Measurements from ENCODE around the gene GORASP2.
"Not testable (repeated sequence)": the region's sequence is repeated elsewhere in the genome, so short reads cannot be mapped to it uniquely, and the experiment has no call there.

GORASP2 gene

DNA sequence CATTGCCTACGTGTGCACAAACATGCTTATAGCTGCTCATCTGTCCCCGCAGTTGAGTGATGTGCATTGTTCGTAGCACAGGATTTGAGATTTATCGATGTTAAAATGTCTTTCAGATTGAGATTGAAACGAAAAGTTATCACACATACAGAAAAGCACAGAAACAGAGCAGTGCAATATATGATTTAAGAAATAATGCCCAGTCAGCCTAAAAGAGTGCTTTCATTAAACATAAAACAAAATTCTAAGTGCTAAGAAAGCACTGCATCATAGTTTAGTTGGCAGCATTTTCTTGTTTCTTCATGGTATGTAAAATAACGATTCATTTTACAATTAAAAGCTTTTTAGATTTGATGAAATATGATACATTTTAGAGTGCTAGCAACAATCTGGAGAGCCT is 31.9 kb upstream of the GORASP2 start:
- TF ChIP-seq, protein P1, sequence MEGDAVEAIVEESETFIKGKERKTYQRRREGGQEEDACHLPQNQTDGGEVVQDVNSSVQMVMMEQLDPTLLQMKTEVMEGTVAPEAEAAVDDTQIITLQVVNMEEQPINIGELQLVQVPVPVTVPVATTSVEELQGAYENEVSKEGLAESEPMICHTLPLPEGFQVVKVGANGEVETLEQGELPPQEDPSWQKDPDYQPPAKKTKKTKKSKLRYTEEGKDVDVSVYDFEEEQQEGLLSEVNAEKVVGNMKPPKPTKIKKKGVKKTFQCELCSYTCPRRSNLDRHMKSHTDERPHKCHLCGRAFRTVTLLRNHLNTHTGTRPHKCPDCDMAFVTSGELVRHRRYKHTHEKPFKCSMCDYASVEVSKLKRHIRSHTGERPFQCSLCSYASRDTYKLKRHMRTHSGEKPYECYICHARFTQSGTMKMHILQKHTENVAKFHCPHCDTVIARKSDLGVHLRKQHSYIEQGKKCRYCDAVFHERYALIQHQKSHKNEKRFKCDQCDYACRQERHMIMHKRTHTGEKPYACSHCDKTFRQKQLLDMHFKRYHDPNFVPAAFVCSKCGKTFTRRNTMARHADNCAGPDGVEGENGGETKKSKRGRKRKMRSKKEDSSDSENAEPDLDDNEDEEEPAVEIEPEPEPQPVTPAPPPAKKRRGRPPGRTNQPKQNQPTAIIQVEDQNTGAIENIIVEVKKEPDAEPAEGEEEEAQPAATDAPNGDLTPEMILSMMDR (IDR thresholded peaks at IDR 0.05; ENCODE audit: low read depth, low read length) = no peak
- TF ChIP-seq, protein P2, sequence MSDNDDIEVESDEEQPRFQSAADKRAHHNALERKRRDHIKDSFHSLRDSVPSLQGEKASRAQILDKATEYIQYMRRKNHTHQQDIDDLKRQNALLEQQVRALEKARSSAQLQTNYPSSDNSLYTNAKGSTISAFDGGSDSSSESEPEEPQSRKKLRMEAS (IDR thresholded peaks at IDR 0.05; ENCODE audit: low read depth, low read length) = no peak
- no peak for TF ChIP-seq MYC (IDR thresholded peaks at IDR 0.05; ENCODE audit: low read depth, low read length)
- TF ChIP-seq POLR2A (IDR thresholded peaks at IDR 0.05; ENCODE audit: extremely low read depth, insufficient read length) = no peak
- DNase-seq (ENCODE audit: low read depth) = no peak
- no peak overlapping the region for H3K4me3 ChIP-seq (ENCODE audit: low read depth, low read length)

DNA sequence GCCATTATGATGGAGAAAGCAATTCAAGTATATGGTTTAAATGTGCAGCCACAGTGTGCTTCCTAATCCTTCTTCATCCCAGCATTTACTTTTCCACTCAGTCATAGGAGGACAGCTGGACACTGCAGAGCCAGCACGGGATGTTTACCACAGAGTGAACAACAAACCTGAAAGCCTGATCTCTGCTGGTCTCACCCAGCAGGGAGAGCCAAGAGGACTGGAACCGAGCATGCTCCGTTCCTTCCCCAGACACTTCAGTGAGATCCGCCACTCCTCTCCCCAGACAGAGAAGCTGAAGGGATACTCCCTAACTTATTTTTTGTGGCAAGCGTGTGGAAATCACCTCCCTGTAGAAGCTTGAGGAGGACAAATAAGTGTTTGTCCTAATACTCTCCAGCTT is 23.2 kb upstream of the GORASP2 start:
- H3K4me3 ChIP-seq (ENCODE audit: low read depth, low read length) = no peak overlapping the region
- DNase-seq (ENCODE audit: low read depth) = no peak
- TF ChIP-seq POLR2A (IDR thresholded peaks at IDR 0.05; ENCODE audit: extremely low read depth, insufficient read length) = no peak
- no peak for TF ChIP-seq MYC (IDR thresholded peaks at IDR 0.05; ENCODE audit: low read depth, low read length)
- TF ChIP-seq, protein P1 (IDR thresholded peaks at IDR 0.05; ENCODE audit: low read depth, low read length) = no peak
- TF ChIP-seq, protein P2 (IDR thresholded peaks at IDR 0.05; ENCODE audit: low read depth, low read length) = no peak

DNA sequence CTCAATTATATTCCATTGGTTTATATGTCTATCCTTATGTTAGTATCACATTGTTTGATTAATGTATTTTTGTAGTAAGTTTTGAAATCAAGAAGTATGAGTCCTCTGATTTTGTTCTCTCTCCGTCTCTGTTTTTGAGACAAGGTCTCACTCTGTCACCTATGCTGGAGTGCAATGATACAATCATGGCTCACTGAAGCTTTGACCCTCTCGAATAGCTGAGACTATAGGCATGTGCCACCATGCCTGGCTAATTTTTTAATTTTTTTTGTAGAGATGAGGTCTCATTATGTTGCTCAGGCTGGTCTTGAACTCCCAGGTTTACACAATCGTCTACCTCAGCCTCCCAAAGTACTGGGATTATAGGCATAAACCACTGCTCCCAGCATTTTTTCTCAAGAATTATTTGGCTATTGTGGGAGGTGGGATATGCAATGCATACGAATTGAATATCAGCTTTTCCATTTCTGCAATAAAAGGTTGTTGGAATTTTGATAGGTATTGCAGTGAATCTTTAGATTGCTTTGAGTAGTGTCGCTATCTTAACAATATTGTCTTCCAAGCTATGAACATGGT is 17.7 kb upstream of the GORASP2 start:
- DNase-seq (ENCODE audit: low read depth) = no peak
- H3K4me3 ChIP-seq (ENCODE audit: low read depth, low read length) = no peak overlapping the region
- TF ChIP-seq, protein P2 (IDR thresholded peaks at IDR 0.05; ENCODE audit: low read depth, low read length) = no peak
- no peak for TF ChIP-seq POLR2A (IDR thresholded peaks at IDR 0.05; ENCODE audit: extremely low read depth, insufficient read length)
- TF ChIP-seq MYC (IDR thresholded peaks at IDR 0.05; ENCODE audit: low read depth, low read length) = no peak
- TF ChIP-seq, protein P1 (IDR thresholded peaks at IDR 0.05; ENCODE audit: low read depth, low read length) = no peak

DNA sequence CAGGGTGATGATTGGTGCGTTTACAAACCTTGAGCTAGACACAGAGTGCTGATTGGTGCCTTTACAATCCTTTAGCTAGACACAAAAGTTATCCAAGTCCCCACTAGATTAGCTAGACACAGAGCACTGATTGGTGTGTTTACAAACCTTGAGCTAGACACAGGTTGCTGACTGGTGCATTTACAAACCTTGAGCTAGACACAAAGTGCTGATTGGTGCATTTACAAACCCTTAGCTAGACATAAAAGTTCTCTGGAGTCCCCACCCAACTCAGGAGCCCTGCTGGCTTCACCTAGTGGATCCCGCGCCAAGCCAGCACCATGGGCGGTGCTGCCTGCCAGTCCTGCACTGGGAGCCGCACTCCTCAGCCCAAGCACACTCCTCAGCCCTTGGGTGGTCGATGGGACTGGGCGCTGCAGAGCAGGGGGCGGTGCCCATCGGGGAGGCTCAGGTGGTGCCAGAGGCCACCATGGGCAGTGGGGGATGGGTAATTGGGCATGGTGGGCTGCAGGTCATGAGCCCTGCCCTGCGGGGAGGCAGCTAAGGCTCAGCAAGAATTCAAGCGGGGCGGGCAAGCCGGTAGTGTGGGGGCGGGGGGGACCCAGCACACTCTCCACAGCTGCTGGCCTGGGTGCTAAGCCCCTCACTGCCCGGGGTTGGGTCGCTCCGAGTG is 13.9 kb upstream of the GORASP2 start:
- H3K4me3 ChIP-seq (ENCODE audit: low read depth, low read length); DNase-seq (ENCODE audit: low read depth): not testable (repeated sequence)

DNA sequence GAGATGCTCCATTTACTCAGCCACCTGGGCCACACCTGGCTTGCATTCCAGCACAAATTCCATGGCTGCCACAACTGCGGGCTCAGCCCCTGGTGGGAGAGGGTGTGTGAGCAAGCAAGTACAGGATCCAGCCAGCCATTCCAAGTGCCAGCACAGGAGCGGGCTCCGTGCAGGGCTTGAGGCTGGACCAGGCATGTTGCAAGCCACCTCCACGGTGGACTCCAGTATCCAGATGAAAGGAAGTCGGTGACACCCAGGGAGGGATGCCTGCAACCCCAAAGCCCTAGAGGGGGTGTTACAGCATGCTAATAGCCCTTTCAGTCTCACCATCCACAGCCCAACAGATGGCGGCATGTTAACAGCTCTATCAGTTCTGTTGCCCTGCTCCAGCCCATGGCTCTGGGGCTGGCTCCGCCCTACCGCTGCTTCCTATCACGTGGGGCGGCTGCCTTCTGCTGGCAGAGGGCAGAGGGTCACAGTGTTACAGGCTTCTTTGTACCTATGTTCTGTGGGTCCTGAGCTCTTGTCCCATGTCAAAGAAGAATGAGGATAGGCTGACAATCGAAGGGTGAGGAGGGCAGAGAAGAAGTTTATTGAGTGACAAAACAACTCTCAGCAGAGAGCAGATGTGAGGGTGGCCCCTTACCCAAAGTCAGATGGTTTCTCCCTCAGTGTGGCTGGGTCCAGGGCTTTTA is 11.7 kb upstream of the GORASP2 start:
- no peak for TF ChIP-seq MYC (IDR thresholded peaks at IDR 0.05; ENCODE audit: low read depth, low read length)
- TF ChIP-seq POLR2A (IDR thresholded peaks at IDR 0.05; ENCODE audit: extremely low read depth, insufficient read length) = no peak
- TF ChIP-seq, protein P2 (IDR thresholded peaks at IDR 0.05; ENCODE audit: low read depth, low read length) = no peak
- TF ChIP-seq, protein P1 (IDR thresholded peaks at IDR 0.05; ENCODE audit: low read depth, low read length) = no peak
- no peak overlapping the region for H3K4me3 ChIP-seq (ENCODE audit: low read depth, low read length)

DNA sequence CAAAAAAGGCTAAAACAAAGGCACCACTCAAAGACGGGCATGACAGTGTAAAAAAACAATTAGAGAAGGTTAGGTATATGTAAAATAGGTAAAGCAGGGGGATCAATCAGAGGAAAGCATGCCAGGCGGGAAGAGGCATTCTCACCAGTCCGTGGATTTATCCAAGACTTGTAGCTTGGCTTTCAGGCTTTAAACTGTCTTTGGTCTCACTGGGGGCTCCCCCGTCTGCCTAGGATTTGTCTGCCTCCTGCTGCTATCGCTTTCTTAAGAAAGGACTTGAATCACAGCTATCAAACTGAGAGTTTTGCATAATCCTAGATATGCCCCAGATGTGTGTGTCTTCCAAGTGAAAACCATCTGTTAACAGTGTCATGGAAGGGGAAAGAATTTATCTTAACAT is 11.1 kb upstream of the GORASP2 start:
- no peak overlapping the region for H3K4me3 ChIP-seq (ENCODE audit: low read depth, low read length)
- TF ChIP-seq POLR2A (IDR thresholded peaks at IDR 0.05; ENCODE audit: extremely low read depth, insufficient read length) (no peak), MYC (IDR thresholded peaks at IDR 0.05; ENCODE audit: low read depth, low read length) (no peak)
- TF ChIP-seq, protein P2 (IDR thresholded peaks at IDR 0.05; ENCODE audit: low read depth, low read length) = no peak
- TF ChIP-seq, protein P1 (IDR thresholded peaks at IDR 0.05; ENCODE audit: low read depth, low read length) = no peak
- DNase-seq (ENCODE audit: low read depth) = no peak

More for the DNA sequence above, 11.7 kb upstream of the GORASP2 start:
- DNase-seq (ENCODE audit: low read depth) = no peak

DNA sequence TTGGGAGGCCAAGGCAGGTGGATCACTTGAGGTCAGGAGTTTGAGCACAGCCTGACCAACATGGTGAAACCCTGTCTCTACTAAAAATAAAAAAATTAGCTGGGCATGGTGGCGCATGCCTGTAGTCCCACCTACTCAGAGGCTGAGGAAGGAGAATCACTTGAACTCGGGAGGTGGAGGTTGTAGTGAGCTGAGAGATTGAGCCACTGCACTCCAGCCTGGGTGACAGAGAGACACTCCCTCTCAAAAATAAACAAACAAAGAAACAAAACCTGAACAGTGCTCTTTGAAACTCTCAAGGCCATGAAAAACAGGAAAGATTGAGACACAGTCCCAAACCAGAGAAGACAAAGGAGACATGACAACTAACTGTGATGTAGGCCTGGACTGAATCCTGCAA is 7.2 kb upstream of the GORASP2 start:
- H3K4me3 ChIP-seq (ENCODE audit: low read depth, low read length); DNase-seq (ENCODE audit: low read depth): not testable (repeated sequence)
